Heart left ventricle (tissue), 13 donors: ENCODE results near the gene ARG1.

Experiments used
- POLR2A ChIP-seq, 2 donors: fragments of 450-650 bp; IDR thresholded peaks; one replicate each; pipeline ENCODE4 v1.6.1; 2017; ENCODE audit warnings: antibody characterized with exemption in 2 of 2, mild to moderate bottlenecking in 2 of 2, moderate library complexity in 2 of 2
- TF ChIP-seq, protein P1 (sequence below), 12 donors: fragments of 200-600 bp; sonication (generic) in 4 of 12; IDR thresholded peaks; one replicate each; pipeline versions ENCODE4 v1.5.0 to v1.8.0; 2018 to 2022; ENCODE audit warnings: antibody characterized with exemption in 12 of 12, mild to moderate bottlenecking in 5 of 12
- donor health status: ischemic (EF 13 %, LVEDD 7.1; RV severe dilation, severe dysfunction).
- donor health status: DM: no; HTN: yes; CAD: no.
- donor health status: DM: no; HTN: no; CAD: no.
- donor health status: ischemic (EF 25% LVEDD 6.9; RV normal size, moderate dysfunction).
- donor health status: ischemic (EF 25% LVEDD 5.7; RV mildly dilated, moderate dysfunction).
- donor health status: ischemic (EF 35%, LVEDD 5.7; RV mildly dilated, moderate dysfunction).
- donor health status: nonischemic (EF 11% LVEDD 7.7; RV severe dilation, severe dysfunction).
- donor health status: DM: yes; HTN: yes; CAD: no.
- donor health status: PGD.
- donor health status: ischemic (EF 29% LVEDD 5.4; RV normal size, mild dysfunction).
- donor health status: nonischemic (EF 23%, LVEDD 6.1; RV moderate dilation, normal function).

DNA sequence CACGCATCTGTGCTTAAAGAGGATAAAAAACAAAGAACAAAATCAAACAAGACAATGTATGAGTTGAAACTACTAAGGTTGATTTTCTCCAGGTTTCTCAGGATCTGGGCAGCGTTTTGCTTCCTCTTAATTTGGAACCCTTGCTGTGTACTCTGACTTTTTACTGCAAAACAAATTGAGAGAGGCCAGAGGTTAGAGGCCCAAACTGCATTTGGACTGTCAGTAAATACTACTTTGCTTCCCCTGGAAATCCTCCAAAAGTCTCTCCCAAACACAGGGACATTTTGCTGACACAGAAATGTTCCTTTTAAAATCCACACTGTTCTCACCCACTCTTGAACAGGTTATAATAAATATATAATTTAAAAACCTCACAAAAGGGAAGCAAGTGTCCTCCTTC is 1.1 kb downstream of the ARG1 start:
- no peak for TF ChIP-seq POLR2A (IDR thresholded peaks at IDR 0.05)
- TF ChIP-seq, protein P1, sequence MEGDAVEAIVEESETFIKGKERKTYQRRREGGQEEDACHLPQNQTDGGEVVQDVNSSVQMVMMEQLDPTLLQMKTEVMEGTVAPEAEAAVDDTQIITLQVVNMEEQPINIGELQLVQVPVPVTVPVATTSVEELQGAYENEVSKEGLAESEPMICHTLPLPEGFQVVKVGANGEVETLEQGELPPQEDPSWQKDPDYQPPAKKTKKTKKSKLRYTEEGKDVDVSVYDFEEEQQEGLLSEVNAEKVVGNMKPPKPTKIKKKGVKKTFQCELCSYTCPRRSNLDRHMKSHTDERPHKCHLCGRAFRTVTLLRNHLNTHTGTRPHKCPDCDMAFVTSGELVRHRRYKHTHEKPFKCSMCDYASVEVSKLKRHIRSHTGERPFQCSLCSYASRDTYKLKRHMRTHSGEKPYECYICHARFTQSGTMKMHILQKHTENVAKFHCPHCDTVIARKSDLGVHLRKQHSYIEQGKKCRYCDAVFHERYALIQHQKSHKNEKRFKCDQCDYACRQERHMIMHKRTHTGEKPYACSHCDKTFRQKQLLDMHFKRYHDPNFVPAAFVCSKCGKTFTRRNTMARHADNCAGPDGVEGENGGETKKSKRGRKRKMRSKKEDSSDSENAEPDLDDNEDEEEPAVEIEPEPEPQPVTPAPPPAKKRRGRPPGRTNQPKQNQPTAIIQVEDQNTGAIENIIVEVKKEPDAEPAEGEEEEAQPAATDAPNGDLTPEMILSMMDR (IDR thresholded peaks at IDR 0.05): no peak
